Stomach (tissue), 9 donors: ENCODE results near the gene NUFIP2. TPM values are rescaled to one million over a fixed set of nuclear protein-coding genes. Genes with fewer than 3 reads are reported as not detected.

Experiments used
- DNase-seq, 2 donors: peaks; one replicate each; pipeline versions ENCODE4 v3.0.0 to v3.0.0-alpha.2; 2013 to 2019
- H3K27ac ChIP-seq, 5 donors: fragments of 200-600 bp in 4 of 5; sonication (generic) in 4 of 5; one replicate each; pipeline ENCODE4 v1.5.1; 2013 to 2019; ENCODE audit warnings: mild to moderate bottlenecking in 1 of 5, moderate library complexity in 1 of 5
- H3K27me3 ChIP-seq, 3 donors: fragments of 200-600 bp; sonication (generic); one replicate each; pipeline ENCODE4 v1.5.1; 2017 to 2019; ENCODE audit warnings: mixed run types in 1 of 3
- H3K36me3 ChIP-seq, 4 donors: fragments of 200-600 bp; sonication (generic); 1 replicate in 3 of 4; 2 replicates in 1 of 4; pipeline ENCODE4 v1.5.1; 2016 to 2019
- H3K4me1 ChIP-seq, 4 donors: fragments of 200-600 bp; sonication (generic); one replicate each; pipeline ENCODE4 v1.5.1; 2016 to 2019
- H3K4me3 ChIP-seq, 4 donors: fragments of 200-600 bp; sonication (generic) in 3 of 4; one replicate each; pipeline ENCODE4 v1.5.1; 2016 to 2019; ENCODE audit warnings: mild to moderate bottlenecking in 1 of 4
- H3K9me3 ChIP-seq, 4 donors: fragments of 200-600 bp; sonication (generic); one replicate each; pipeline ENCODE4 v1.5.1; 2016 to 2019
- CTCF ChIP-seq, 7 experiments: fragments of 450-650 bp in 4 of 7; fragments of 200-600 bp in 3 of 7; sonication (generic) in 3 of 7; IDR thresholded peaks; one replicate each; pipeline ENCODE4 v1.5.1; 2016 to 2019; ENCODE audit warnings: antibody characterized with exemption in 7 of 7, control low read depth in 2 of 7, mild to moderate bottlenecking in 1 of 7
- EP300 ChIP-seq: sonication (generic); formaldehyde crosslinking; IDR thresholded peaks from one replicate; pipeline ENCODE4 v1.6.1; 2017; ENCODE audit warnings: antibody characterized with exemption
- POLR2A ChIP-seq, 4 donors: fragments of 450-650 bp; IDR thresholded peaks; one replicate each; pipeline ENCODE4 v1.6.1; 2016; ENCODE audit warnings: antibody characterized with exemption in 4 of 4, control low read depth in 2 of 4, mild to moderate bottlenecking in 1 of 4, moderate library complexity in 1 of 4
- POLR2AphosphoS5 ChIP-seq, 3 donors: sonication (generic); formaldehyde crosslinking; IDR thresholded peaks; one replicate each; pipeline ENCODE4 v1.6.1; 2016; ENCODE audit warnings: antibody characterized with exemption in 3 of 3
- WGBS, 5 donors: extraction: QIAGEN DNeasy Blood & Tissue Kit in 3 of 5; methylation state at CpG; one replicate each; pipeline versions ENCODE4 v1.1.5 to v1.1.7; 2013 to 2018; 5-methylcytosine and 5-hydroxymethylcytosine counted together
- intact Hi-C: fragments of 100-400 bp; cut with DNase I; formaldehyde crosslinking; loops from one replicate; pipeline ENCODE4 v1.15.1; 2023; ENCODE audit warnings: low total_unique reads
- polyA plus RNA-seq, 3 donors: library from polyadenylated mRNA; stranded (reverse); fragments of 200-250 nt; gene quantifications; one replicate each; pipeline ENCODE4 v1.2.3, GENCODE V29; 2013
- total RNA-seq, 5 donors: library from RNA; depleted of rRNA; stranded (reverse); fragments of >200 nt; gene quantifications; one replicate each; pipeline versions ENCODE4 v1.1.0 to v1.2.3, GENCODE V29; 2014 to 2016
- donor health status: healthy with polysubstance abuse.
- donor health status: Bipolar disorder and iron deficiency.
- donor health status: healthy.

The NUFIP2 gene
- total and polyA plus RNA-seq, 8 donors, result 5.6 to 151 (median 27.8) TPM

GRCh38 chr17:29242051-29242450 is 51.9 kb downstream of the NUFIP2 start:
- DNase-seq, result no peak
- WGBS, 5 donors, result 86 to 100% (median 96%) methylated on average over 1 of the region's 1 CpG
- Histone ChIP-seq H3K27ac (no peak overlapping the region), H3K9me3 (no peaks in the 10 kb centered on the region), H3K4me3 (no peak overlapping the region), H3K36me3 (no peaks in the 10 kb centered on the region), H3K4me1 (peaks cover 0 to 6% (median 6%) of the 10 kb centered on the region in 4 donors), H3K27me3 (no peaks in the 10 kb centered on the region)
- intact Hi-C loops, result no loop called here
- TF ChIP-seq POLR2AphosphoS5 (IDR thresholded peaks at IDR 0.05) (no peak), CTCF (IDR thresholded peaks at IDR 0.05) (no peak), EP300 (no peak), POLR2A (IDR thresholded peaks at IDR 0.05) (no peak)

GRCh38 chr17:29240968-29241963 is 52.7 kb downstream of the NUFIP2 start:
- H3K36me3 ChIP-seq, result no peaks in the 10 kb centered on the region
- no peak for DNase-seq
- TF ChIP-seq POLR2A (IDR thresholded peaks at IDR 0.05) (no peak), CTCF (IDR thresholded peaks at IDR 0.05) (no peak), POLR2AphosphoS5 (IDR thresholded peaks at IDR 0.05) (peak in 1 of 3 donors; percentile 45), EP300 (no peak)
- 86 to 90% (median 87%) methylated on average over 8 to 9 of the region's 9 CpGs for WGBS, 5 donors
- no peak overlapping the region for H3K4me3 ChIP-seq
- no peaks in the 10 kb centered on the region for H3K27me3 ChIP-seq
- H3K9me3 ChIP-seq, result no peaks in the 10 kb centered on the region
- intact Hi-C loops, result no loop called here
- H3K4me1 ChIP-seq, result peaks cover 0 to 6% (median 6%) of the 10 kb centered on the region in 4 donors
- H3K27ac ChIP-seq, result peak overlapping the region in 2 of 5 donors; percentile 35 to 58

DNA sequence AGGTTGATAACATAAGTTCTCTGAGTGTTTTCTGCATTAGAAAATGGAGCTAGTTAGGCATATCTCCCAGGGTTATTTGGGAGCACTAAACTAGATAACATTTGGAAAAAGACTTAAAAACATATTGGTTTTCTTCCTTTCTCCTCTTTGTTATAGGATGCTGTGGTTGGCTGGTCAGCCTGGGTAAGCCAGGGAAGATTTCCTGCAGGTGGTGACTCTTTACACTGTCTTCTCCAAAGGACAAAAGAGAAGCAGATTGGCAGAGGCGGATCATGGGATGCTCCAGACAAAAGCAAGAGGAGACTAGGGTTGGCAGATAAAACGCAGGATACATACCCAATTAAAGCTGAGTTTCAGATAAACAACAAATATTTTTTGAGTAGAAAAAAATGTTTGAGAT is 53.5 kb downstream of the NUFIP2 start:
- no peaks in the 10 kb centered on the region for H3K36me3 ChIP-seq
- H3K27ac ChIP-seq, result peak overlapping the region in 2 of 5 donors; percentile 35 to 58
- no peak for DNase-seq
- H3K4me3 ChIP-seq, result no peak overlapping the region
- WGBS, 5 donors, result 50 to 67% (median 62%) methylated on average over 2 of the region's 2 CpGs
- H3K4me1 ChIP-seq, result peaks cover 0 to 6% (median 6%) of the 10 kb centered on the region in 4 donors
- no peaks in the 10 kb centered on the region for H3K27me3 ChIP-seq
- no peaks in the 10 kb centered on the region for H3K9me3 ChIP-seq
- intact Hi-C loops, result no loop called here
- TF ChIP-seq EP300, result no peak
- no peak for TF ChIP-seq CTCF (IDR thresholded peaks at IDR 0.05)
- no peak for TF ChIP-seq POLR2AphosphoS5 (IDR thresholded peaks at IDR 0.05)
- TF ChIP-seq POLR2A (IDR thresholded peaks at IDR 0.05), result no peak

GRCh38 chr17:29238133-29238850 is 55.7 kb downstream of the NUFIP2 start:
- H3K4me1 ChIP-seq, result peaks cover 0 to 6% (median 6%) of the 10 kb centered on the region in 4 donors
- intact Hi-C loops, result no loop called here
- no peak overlapping the region for H3K4me3 ChIP-seq
- H3K9me3 ChIP-seq, result no peaks in the 10 kb centered on the region
- DNase-seq, result no peak
- H3K36me3 ChIP-seq, result no peaks in the 10 kb centered on the region
- no peak overlapping the region for H3K27ac ChIP-seq
- no peaks in the 10 kb centered on the region for H3K27me3 ChIP-seq
- TF ChIP-seq EP300 (no peak), POLR2A (IDR thresholded peaks at IDR 0.05) (no peak), POLR2AphosphoS5 (IDR thresholded peaks at IDR 0.05) (no peak), CTCF (IDR thresholded peaks at IDR 0.05) (no peak)
- WGBS, 5 donors, result 86 to 90% (median 89%) methylated on average over 8 of the region's 8 CpGs
